ENCODE measurements around the gene MCRIP1. TPM values are rescaled to one million over a fixed set of nuclear protein-coding genes. Genes with fewer than 3 reads are reported as not detected.
A peak's percentile ranks its signal among the peaks of the same experiment; 100 is the strongest.

Gene MCRIP1
- total and polyA plus RNA-seq, 2 of the 4 experiments (the other 2 are of a cell fraction) = 56.5 to 164 TPM

GRCh38 chr17:81845881-81846742, 13.0 kb upstream of the MCRIP1 start:
- H3K79me1 ChIP-seq (ENCODE audit: low read depth in 1 of 2, low read length in 2 of 2) = peaks cover 6 to 43% of the 10 kb centered on the region in 2 experiments
- TF ChIP-seq POLR2A (IDR thresholded peaks at IDR 0.05; ENCODE audit: low read depth, low read length) (peak; percentile 31; the same call in 1 of the 2 replicates), MAZ (IDR thresholded peaks at IDR 0.05; ENCODE audit: borderline replicate concordance, low read depth, low read length) (no peak)

More at GRCh38 chr17:81845881-81846742, 13.0 kb upstream of the MCRIP1 start:
- Histone ChIP-seq H3K9me3 (ENCODE audit: control insufficient read depth, insufficient read depth, low read length) (no peaks in the 10 kb centered on the region), H4K20me1 (ENCODE audit: insufficient read depth, low read length) (peaks cover 50% of the 10 kb centered on the region), H3K27me3 (ENCODE audit: control insufficient read depth, insufficient read depth, low read length) (no peaks in the 10 kb centered on the region), H3K4ac (ENCODE audit: low read depth, low read length) (no peak overlapping the region), H4K91ac (ENCODE audit: insufficient read depth, low read depth, low read length) (no peak overlapping the region), H3K36me3 (ENCODE audit: control insufficient read depth, insufficient read depth, low read length) (peaks cover 65% of the 10 kb centered on the region), H3K56ac (ENCODE audit: extremely low read depth, insufficient read depth, low read length) (no peak overlapping the region), H3K14ac (replicated peaks; ENCODE audit: low read depth, low read length) (no peak overlapping the region), H3K9ac (ENCODE audit: low read depth, low read length) (no peak overlapping the region), H3K9me1 (ENCODE audit: insufficient read depth, low read length) (no peaks in the 10 kb centered on the region), H3K27ac (ENCODE audit: insufficient read depth, low read length) (no peak overlapping the region), H2BK20ac (ENCODE audit: low read depth, low read length) (no peak overlapping the region), H2BK15ac (ENCODE audit: low read depth, low read length) (no peak overlapping the region), H3K4me3 (ENCODE audit: insufficient read depth, low read depth, low read length) (no peak overlapping the region), H2BK5ac (ENCODE audit: low read depth, low read length, poor library complexity, severe bottlenecking) (no peak overlapping the region), H2AK9ac (replicated peaks; ENCODE audit: low read depth, low read length, poor library complexity) (peak overlapping the region; percentile 23), H3K4me2 (ENCODE audit: low read depth, low read length) (no peak overlapping the region), H4K8ac (ENCODE audit: low read depth in 2 of 2, low read length in 2 of 2) (no peak overlapping the region), H3K4me1 (ENCODE audit: control insufficient read depth, insufficient read depth, low read length) (no peaks in the 10 kb centered on the region), H3K18ac (ENCODE audit: low read depth, low read length) (no peak overlapping the region), H3K23ac (ENCODE audit: low read depth, low read length) (no peak overlapping the region), H2AFZ (replicated peaks; ENCODE audit: low read length, poor library complexity) (no peak overlapping the region), H2AK5ac (ENCODE audit: low read depth, low read length) (no peak overlapping the region), H4K5ac (ENCODE audit: low read depth, low read length) (no peak overlapping the region), H2BK120ac (ENCODE audit: low read depth, low read length) (no peak overlapping the region)
- no peak for ATAC-seq (ENCODE audit: low read depth)
- TSS peak; percentile 24 for BruUV-seq (replicated peaks)
- dilution Hi-C loops (cut with HindIII; ENCODE audit: low sequenced_read_pairs, unreplicated experiment) = no loop called here
- WGBS, 2 experiments (ENCODE audit: extremely low coverage in 2 of 2, insufficient read length in 1 of 2) = 98% methylated on average over 23 of the region's 38 CpGs; no CpG with 5 or more reads in 1 of the 2 experiments
- intact Hi-C loops (cut with micrococcal nuclease) = no loop called here
- in situ Hi-C loops (cut with MboI; ENCODE audit: low sequenced_read_pairs) = no loop called here
- CTCF ChIA-PET = no interaction called here
- no peak for DNase-seq
- POLR2A ChIA-PET (ENCODE audit: unreplicated experiment) = interaction anchor here (1.0 kb wide), 1 partner anchor 9 kb away, joined by 3 read pairs; no protein-coding TSS in a partner anchor
